ENCODE data around the gene DBNL.

DBNL gene

GRCh38 chr7:44045226-44046014 lies 918 bp downstream of the DBNL start:
- no peak for DNase-seq

- DNase-seq: no peak
Measured at GRCh38 chr7:44046321-44047061, 2.0 kb downstream of the DBNL start.

DNA sequence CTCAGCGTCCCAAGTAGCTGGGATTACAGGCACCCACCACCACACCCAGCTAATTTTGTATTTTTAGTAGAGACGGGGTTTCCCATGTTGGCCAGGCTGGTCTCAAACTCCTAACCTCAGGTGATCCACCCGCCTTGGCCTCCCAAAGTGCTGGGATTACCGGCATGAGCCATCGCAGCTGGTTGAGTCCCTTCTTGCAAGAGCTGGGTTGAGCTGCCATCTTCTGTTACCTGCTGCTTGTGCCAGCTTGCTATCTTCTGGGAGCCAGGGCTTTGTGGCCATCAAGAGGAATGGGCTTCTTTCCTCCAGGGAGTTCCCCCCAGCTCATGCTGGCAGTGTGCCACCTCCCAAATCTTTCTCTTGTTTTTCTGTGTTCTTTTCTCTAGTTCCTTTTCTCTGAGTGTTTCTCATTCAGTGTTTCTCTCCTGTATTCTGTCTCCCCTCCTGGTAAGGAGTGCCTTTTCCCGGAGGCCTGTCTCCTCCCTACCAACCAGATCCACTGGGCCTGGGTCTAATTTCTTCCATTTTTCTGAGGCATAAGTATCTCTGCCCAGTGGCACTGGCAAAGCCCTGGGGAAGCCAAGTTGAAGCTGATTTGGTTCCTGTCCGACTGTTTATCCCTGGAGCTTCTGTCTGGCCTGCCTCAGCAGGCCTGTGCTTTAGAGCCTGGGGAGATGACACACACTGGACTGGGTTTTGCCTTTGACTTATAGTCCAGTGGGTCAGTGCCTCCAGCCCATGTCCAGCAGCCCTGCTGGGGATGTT lies 3.7 kb downstream of the DBNL start:
- no peak for DNase-seq

DNA sequence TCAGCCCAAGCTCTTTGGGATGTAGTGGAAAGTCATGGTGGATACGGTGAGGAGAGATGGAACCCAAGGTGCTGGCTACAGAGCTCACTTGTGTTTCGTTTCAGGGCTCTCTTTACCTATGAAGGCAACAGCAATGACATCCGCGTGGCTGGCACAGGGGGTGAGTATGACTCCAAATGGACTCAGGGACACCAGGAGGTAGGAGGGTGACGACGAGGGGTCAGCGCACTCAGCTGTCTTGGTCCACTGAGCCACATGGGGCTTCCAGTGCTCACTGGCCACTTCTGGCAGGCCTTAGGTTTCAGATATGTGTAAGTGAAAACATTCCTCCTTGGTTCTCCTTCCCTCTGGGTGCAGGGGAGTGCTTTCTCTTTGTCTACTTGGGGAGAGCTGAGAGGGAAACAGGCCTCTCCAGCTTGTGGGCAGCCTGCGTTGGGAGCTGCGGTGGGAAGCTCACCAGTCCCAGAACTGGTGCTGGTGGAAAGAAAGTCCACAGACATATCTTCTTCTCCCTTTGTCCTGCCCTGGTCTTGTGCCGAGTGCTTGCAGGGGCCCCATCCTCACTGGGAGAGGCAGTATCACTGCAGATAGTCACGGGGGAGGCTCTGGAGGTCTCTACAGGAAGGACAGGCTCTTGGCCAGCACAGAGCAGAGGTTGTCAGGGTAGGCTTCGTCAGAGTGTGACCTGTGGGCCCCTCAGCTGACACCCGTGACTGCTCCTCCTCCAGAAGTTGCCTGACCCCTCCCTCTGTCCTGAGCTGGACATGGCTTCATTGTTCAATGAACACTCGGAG lies 5.8 kb downstream of the DBNL start:
- no peak for DNase-seq

GRCh38 chr7:44050915-44051560 lies 6.5 kb downstream of the DBNL start:
- no peak for DNase-seq

DNA sequence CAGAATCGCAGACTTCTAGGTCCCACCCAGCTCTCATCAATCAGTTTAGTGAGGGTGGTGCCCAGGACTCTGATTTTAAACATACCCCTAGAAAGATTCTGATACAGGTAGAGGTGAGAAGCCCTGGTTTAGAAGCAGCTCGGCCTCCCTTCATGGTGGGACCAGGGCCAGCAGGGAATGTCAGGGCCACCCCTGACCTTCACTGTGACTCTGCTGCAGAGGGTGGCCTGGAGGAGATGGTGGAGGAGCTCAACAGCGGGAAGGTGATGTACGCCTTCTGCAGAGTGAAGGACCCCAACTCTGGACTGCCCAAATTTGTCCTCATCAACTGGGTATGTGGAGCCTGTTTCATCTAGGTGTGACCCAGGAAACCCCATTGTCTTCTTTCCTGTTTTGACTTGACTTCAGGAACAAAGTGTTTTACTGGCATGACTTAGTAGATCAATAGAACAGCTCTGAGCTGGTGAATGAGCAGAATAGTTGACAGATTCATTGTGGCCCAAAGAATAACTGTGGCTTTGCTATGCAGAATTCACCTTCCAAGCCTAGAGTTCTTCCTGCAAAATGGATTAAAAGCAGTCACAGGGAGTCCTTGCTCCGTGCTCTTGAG lies 7.2 kb downstream of the DBNL start:
- no peak for DNase-seq

- no peak for DNase-seq
Measured at GRCh38 chr7:44052771-44053365, 8.4 kb downstream of the DBNL start.

DNA sequence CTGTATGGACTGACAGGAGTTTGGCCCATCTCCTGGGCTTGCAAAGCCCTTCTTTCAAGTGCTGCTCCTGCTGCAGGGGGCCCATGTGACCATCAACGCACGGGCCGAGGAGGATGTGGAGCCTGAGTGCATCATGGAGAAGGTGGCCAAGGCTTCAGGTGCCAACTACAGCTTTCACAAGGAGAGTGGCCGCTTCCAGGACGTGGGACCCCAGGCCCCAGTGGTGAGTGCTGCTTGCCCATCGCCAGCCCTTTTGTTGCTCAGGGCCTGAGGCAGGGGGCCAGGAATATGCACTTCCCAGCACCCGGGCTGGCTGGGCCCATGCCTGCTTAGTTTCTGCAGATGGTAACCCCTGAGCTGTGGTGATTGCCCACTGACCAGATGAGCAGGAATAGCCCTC lies 12.2 kb downstream of the DBNL start:
- no peak for DNase-seq

- no peak for DNase-seq
Measured at GRCh38 chr7:44057181-44057848, 12.8 kb downstream of the DBNL start.

DNA sequence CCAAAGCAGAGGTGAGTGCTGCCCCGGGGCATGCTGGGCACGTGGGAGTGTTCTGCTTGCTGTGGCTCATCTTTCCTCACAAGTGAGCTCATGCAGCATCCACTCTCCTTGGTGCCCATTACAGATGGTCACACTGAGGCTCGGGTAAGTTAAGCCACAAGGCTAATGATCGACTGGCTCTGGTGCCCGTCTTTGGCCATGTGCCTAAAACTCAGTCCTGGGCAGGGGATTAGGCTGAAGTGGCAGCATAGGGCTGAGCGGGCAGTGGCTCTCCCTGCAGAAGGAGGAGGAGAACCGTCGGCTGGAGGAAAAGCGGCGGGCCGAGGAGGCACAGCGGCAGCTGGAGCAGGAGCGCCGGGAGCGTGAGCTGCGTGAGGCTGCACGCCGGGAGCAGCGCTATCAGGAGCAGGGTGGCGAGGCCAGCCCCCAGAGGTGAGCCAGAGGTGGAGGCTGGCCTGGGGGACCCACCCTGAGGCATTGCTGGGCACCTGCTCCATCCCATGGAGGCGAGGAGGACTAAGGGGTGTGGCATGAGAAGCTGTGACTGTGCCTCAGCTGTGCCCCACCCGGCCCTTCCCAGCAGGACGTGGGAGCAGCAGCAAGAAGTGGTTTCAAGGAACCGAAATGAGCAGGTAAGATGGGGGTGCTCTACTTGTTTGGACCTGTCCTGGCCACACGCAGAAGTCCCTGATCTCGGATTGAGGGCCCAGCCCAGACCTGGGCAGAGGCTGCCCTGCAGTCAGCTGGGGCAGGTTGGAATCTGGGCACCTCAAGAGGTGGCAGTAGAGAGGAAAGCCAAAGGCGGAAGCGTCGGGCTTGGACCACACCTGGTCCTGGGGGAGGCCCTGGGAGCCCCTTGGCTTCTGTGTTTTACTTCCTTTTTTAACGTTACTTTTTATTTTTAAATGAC lies 13.6 kb downstream of the DBNL start:
- DNase-seq: no peak

DNA sequence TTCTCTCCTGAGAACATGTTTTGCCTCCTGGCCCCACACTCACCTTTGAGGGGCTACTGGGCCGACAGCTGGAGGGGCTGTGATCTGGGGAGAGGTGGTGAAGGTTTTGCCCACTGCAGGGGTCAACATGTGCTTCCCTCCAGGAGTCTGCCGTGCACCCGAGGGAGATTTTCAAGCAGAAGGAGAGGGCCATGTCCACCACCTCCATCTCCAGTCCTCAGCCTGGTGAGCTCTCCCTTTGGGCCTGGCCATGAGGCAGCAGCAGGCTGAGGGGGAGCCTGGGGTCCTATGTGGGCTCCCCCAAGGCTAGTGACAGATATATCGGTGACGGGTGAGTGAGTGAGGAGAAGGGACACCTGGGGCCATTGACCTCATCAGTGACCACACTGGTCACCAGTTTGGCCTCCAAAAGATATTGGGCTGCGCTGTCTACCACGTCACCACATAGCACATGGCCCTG lies 14.3 kb downstream of the DBNL start:
- no peak for DNase-seq

DNA sequence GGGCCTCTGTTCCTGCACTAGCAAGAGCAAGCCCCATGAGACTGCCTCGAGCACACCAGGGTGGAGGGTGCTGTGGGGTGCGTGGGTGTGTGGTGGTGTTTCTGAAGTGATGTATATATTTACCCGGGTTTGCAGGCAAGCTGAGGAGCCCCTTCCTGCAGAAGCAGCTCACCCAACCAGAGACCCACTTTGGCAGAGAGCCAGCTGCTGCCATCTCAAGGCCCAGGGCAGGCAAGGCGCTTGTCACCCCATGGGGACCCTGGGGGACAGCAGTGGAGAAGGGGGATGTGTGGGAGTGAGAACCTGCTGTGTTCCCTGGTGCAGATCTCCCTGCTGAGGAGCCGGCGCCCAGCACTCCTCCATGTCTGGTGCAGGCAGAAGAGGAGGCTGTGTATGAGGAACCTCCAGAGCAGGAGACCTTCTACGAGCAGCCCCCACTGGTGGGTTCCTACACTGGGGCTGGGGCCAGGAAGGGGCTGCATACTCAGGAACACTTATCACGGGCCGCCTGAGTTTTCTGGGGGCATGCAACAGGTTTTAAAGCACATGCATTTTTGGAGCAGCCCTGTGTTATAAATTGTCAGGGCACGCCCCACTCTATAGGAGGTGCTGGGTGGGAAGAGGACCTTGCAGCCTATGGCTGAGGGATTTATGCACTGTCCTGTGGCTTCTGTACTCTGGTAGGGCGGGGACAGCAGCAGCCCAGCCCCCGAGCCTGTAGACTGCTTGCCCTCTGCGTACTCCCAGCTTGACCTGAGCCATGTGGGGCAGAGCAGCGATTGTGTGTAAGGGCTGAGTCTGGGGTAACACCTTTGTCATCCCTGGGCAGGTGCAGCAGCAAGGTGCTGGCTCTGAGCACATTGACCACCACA lies 15.0 kb downstream of the DBNL start:
- no peak for DNase-seq

- no peak for DNase-seq
Measured at GRCh38 chr7:44060091-44060947, 15.8 kb downstream of the DBNL start.

DNA sequence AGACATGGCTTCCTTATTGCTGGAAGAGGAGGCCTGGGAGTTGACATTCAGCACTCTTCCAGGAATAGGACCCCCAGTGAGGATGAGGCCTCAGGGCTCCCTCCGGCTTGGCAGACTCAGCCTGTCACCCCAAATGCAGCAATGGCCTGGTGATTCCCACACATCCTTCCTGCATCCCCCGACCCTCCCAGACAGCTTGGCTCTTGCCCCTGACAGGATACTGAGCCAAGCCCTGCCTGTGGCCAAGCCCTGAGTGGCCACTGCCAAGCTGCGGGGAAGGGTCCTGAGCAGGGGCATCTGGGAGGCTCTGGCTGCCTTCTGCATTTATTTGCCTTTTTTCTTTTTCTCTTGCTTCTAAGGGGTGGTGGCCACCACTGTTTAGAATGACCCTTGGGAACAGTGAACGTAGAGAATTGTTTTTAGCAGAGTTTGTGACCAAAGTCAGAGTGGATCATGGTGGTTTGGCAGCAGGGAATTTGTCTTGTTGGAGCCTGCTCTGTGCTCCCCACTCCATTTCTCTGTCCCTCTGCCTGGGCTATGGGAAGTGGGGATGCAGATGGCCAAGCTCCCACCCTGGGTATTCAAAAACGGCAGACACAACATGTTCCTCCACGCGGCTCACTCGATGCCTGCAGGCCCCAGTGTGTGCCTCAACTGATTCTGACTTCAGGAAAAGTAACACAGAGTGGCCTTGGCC lies 16.6 kb downstream of the DBNL start:
- no peak for DNase-seq

- no peak for DNase-seq
Measured at GRCh38 chr7:44061645-44062179, 17.2 kb downstream of the DBNL start.

- DNase-seq: no peak
Measured at GRCh38 chr7:44062180-44062902, 17.8 kb downstream of the DBNL start.

Measured in activated naive CD4-positive, alpha-beta T cell treated with Interleukin-2 at 50 U/mL for 16 hours (primary cell).